ENCODE data around the gene ARHGAP40.

ARHGAP40 gene

GRCh38 chr20:38657390-38657789 is 55.8 kb downstream of the ARHGAP40 start:
- no peak for DNase-seq

GRCh38 chr20:38658879-38659596 is 57.4 kb downstream of the ARHGAP40 start:
- peak; percentile 12 for DNase-seq

DNA sequence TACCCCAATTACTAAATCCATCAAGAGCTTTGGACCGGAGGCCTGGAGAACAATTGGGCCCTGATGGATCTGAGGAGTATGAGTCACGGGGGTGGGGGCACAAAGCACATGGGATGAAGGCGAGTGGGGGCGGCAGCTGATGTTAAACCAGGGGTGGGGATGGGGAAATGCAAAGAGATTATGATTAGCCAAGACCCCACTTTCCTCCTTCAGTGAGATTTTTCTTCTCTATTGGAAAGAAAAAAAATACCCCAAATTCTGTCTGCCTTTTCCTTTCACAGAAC is 57.9 kb downstream of the ARHGAP40 start:
- no peak for DNase-seq

DNA sequence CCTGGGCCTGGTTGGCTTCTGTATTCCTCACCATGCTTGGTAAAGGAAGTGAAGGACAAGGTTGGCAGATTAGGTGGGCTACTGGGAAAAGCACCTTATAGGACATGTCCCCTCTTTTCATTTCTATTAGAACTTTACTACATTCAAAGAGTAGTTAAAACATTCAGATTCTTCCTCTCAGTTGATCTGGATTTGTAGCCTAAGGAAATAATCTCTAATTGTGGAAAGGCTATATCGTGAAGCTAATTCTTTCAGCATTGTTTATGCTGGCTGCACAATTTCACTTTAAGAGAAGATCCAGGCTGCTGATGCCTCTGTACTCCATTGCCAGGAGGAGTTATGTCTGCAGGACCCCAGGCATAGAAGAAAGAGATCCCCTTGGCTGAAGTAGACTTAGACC is 58.8 kb downstream of the ARHGAP40 start:
- DNase-seq: no peak

DNA sequence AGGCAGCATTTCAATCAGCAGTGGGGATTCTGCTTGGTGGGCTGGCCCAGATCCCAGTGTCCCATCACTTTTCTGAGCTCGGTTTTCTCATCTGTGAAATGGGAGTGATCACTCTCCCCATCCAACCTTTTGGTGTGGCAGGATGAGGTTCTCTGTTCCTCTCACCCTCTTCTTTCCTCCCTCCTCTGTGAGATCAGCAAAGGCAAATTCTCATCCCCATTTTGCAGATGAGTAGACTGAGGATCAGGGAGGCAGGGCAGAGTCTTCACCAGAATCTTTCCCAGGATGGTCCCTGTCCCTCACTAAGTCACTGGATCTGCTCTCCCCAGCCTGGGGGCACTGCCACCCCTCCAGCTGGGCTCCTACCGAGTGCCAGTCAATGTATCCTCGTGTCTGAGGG is 62.1 kb downstream of the ARHGAP40 start:
- DNase-seq: no peak

DNA sequence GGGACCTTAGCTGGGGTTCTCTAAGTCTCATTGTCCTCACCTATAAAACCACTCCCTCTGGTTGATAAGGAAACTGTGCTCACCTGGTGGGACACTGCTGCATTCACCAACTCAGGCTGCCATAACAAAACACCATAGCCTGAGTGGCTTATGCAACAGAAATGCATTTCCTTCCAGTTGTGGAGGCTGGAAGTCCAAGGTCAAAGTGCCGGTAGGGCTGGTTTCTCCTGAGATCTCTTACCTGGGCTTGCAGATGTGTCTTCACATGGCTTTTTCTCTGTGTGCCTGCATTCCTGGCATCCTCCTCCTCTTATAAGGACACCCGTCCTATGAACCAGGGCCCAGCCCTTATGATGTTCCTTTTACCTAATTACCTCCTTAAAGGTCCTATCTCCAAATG is 62.7 kb downstream of the ARHGAP40 start:
- DNase-seq: no peak

DNA sequence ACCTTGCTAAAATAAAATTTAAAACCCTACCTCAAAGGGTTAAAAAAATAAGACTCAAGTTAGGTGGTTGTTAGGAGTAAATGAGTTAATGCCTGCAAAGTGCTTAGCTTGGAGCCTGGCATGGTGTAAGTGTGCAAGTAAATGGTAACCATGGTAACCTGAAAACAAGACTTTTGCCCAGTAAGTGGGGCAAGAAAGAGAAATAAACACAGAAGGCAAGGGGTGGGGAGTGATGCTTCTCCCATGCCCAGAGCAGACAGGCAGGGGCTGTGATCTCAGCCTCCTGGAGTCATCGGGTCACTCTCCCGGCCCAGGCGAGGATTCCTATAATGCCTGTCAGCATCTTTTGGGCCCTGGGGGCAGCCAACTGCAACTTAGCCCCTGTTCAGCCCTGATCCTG is 63.5 kb downstream of the ARHGAP40 start:
- no peak for DNase-seq

DNA sequence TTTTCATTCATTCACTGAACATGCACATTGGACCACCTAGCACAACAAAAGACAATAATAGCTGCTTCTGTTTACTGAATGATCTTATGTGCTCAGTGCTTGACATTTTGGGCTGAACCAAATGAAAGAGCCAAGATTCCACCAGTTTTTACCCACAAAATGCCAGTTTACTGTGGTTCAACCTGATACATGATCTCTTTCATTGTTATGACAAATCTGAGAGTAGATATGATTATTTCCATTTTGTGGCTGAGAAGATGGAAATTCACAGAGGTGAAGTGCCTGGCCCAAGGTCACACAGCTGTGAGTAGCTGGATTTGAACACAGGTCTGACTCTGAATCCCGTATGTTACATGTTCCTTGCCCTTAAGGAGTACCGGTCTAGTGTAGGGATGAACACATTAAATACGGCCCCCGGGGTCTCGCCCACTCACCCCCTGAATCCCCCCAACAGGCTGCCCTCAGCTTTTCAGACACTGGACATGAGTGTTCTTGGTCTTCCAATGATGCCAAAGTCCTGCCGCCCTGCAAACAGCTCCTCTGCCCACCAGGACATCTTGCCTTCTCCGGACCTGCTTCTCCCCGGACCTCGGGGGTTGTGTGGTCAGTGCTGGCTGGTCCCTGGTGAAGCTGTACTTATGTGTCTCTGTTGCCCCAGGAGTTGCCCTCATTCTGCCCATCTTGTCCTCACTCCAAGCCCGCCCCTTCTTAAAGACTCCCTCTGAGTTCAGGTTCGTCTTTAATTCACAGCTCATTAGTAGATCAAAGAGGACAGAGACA is 64.1 kb downstream of the ARHGAP40 start:
- no peak for DNase-seq

DNA sequence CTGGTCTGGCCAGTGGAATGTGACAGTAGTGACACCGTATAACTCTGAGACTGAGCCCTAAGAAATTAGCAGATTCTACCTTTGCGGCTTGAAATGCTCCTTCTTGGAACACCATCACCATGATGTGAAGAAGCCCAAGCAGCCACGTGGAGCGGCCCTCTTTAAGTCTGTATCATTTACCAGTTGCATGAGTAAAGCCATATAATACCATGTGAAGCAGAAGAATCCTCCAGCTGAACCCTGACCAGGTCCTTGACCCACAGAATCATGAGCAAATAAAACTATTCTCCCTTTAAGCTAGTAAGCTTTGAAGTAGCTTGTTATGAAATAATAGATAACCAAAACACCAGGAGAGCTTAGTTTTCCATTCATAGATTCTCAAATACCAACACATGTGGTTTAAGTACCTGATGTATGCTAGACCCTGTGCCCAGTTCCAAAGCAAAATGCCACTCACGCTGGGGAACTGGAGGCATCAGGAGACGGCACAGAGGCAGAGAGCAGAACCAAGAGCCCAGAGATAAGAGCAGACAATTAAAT is 65.9 kb downstream of the ARHGAP40 start:
- DNase-seq: no peak

DNA sequence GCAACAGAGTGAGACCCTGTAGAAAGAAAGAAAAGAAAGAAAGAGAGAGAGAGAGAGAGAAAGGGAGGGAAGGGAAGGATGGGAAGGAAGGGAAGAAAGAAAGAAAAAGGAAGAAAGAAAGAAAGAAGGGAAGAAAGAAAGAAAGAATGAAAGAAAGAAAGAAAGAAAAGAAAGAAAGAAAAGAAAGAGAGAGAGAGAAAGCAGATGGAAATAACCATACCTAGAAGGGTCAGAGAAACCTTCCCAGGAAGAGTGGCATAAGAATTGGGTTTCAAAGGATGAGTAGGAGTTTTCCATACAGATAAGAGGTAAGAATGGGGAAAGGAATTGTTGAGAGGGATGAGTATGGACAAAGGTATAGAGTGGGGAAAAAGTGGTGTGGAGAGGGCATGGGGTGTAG is 68.1 kb downstream of the ARHGAP40 start:
- no peak for DNase-seq

DNA sequence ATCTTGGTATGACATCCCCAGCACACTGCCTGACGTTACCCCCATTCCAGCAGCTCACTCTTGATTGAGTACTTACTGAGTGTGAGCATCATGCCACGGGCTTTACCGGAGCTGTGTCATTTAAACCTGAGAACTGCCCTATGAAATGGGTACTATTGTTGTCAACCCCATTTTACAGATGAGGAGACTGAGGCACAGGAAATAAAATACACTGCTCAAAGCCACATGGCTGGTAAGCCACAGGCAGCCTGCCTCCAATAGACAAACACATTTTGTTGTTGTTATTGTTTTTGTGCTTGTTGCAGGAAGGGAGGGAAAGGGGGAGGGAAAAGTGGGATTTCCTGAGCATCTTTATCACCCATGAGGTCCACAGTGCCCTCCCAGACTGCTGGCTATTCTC is 69.2 kb downstream of the ARHGAP40 start:
- no peak for DNase-seq

DNA sequence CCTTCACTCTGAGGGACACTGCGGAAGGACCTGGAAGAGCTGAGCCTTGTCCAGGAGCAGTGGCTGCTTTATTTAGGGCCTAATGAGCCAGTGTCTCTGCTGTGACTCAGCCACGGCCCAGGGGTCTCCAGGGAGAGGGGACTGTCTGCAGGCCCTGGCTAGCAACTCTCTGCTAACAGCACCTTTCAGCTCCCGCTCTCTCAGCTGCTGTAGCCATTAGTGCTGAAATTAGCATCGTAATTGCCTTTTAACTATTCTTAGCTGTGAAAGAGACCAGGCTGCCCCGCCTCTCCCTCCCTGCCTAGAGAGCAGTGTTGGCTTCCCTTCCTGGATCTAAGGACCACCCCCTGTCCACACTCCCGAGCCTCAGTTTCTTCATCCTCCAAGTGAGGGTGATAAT is 69.6 kb downstream of the ARHGAP40 start:
- DNase-seq: no peak

GRCh38 chr20:38671701-38672292 is 70.2 kb downstream of the ARHGAP40 start:
- no peak for DNase-seq

GRCh38 chr20:38672504-38672903 is 70.9 kb downstream of the ARHGAP40 start:
- no peak for DNase-seq

DNA sequence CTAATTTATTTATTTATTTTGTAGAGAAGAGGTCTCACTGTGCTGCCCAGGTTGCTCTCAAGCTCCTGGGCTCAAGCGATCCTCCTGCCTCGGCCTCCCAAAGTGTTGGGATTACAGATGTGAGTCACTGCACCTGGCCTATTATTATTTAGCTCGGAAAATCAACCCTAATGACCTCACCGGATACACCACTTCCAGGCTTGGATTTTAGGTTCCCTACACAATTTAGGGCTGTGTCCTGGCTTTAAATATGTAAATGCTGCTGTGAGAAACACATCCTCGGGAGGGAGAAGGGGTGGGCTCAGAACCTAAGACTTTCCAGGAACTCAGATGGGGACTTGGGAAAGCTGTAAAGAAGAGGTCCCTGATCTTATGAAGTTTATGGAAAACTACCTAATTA is 71.7 kb downstream of the ARHGAP40 start:
- no peak for DNase-seq

- DNase-seq: no peak
These were observed 72.1 kb downstream of the ARHGAP40 start for GRCh38 chr20:38673725-38674091.

GRCh38 chr20:38674092-38674764 is 72.6 kb downstream of the ARHGAP40 start:
- peak; percentile 30 for DNase-seq

DNA sequence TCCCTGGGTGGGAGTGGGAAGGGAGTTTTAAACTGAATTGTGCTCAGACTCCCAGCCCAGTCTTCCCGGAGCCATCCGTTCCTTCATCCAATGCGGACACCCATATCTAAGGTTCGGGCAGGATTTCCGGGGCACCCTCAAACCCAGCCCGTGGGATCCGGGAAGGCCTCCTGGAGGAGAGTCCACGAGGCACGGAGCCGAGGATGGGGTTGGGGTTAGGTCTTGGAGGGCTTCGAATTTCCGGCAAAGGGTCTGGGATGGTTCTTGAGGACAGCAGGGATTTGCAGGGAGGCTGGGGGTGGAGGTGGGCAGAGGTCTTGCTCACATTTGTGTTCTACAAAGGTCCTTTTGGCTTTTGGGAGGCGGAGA is 73.1 kb downstream of the ARHGAP40 start:
- DNase-seq: no peak

GRCh38 chr20:38676576-38676975 is 75.0 kb downstream of the ARHGAP40 start:
- no peak for DNase-seq

DNA sequence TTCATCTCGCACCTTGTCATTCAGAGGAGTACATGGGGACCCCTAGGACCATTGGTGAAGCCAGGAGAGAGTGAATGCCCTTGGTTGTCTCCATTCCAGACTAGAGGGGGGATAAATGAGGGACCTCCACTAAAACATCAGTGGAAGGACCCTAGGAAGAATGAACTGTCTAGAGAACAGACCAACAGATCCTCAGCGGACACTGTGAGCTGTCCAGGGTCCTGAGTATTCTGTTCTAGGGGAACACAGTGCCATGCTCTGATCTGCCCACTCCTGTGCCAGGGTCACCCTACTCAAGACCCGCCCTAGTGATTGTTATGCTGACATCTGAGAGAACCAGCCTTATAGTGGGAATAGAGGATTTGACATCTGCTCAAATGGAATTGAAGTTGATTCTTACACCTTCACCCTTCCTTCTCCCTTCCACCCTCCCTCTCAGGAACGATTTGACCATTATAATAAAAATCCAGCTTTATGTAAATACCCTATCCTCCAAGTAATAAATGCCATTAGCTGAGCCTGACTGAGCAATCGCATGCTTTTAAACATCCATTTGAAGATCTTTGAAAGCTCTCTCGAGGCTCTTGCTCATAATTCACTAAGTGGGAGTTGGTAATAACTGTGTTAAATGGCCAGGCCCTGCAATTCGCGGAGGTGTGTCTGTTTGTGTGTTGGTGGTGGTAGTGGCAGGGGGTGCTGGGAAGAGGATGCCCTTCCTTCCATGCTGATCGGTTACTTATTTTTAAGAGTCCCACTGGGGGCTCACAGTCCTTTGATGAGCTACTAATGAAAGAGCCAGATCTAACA is 79.1 kb downstream of the ARHGAP40 start:
- DNase-seq: no peak

GRCh38 chr20:38685271-38685670 is 83.7 kb downstream of the ARHGAP40 start:
- no peak for DNase-seq

GRCh38 chr20:38685853-38686473 is 84.4 kb downstream of the ARHGAP40 start:
- no peak for DNase-seq

Data from activated CD4-positive, alpha-beta T cell treated with anti-CD3 and anti-CD28 coated beads for 1 hour (primary cell).